K562 (cell line): ENCODE measurements around the gene TTLL9. TPM values are rescaled to one million over a fixed set of nuclear protein-coding genes. Genes with fewer than 3 reads are reported as not detected.
A peak's percentile ranks its signal among the peaks of the same experiment; 100 is the strongest.

ENCODE experiments used
- ATF3 ChIP-seq, 2 experiments: fragments of 450-650 bp in 1 of 2; sonication (generic) in 1 of 2; formaldehyde crosslinking in 1 of 2; IDR thresholded peaks in 1 of 2; conservative IDR thresholded peaks in 1 of 2; 2 replicates each; pipeline versions ENCODE4 v1.6.1 to v1.8.1; 2016 to 2023; ENCODE audit warnings: mild to moderate bottlenecking in 2 of 2, moderate library complexity in 2 of 2, inconsistent platforms in 1 of 2, missing genetic modification reagents in 1 of 2
- CBFA2T3 ChIP-seq: fragments of 450-650 bp; IDR thresholded peaks from 2 replicates; pipeline ENCODE4 v1.6.1; 2017
- MCM5 ChIP-seq: fragments of 450-650 bp; IDR thresholded peaks from 2 replicates; pipeline ENCODE4 v1.6.1; 2016; ENCODE audit warnings: low read depth
- NR2F6 ChIP-seq: fragments of 450-650 bp; formaldehyde crosslinking; IDR thresholded peaks from 2 replicates; pipeline ENCODE4 v1.4.0; 2020; ENCODE audit warnings: mild to moderate bottlenecking
- RAD51 ChIP-seq: fragments of 450-650 bp; IDR thresholded peaks from 2 replicates; pipeline ENCODE4 v1.7.1; 2016; ENCODE audit warnings: low read depth, mild to moderate bottlenecking, borderline replicate concordance
- RBM25 ChIP-seq: fragments of 200-400 bp; formaldehyde crosslinking; IDR thresholded peaks from 2 replicates; pipeline ENCODE4 v1.6.1; 2018; ENCODE audit warnings: low read length, low read depth, moderate library complexity; ENCODE audit not compliant: severe bottlenecking
- TAF9B ChIP-seq: fragments of 450-650 bp; IDR thresholded peaks from 2 replicates; pipeline ENCODE4 v1.6.1; 2018; ENCODE audit warnings: mild to moderate bottlenecking; ENCODE audit not compliant: partially characterized antibody
- TCF15 ChIP-seq: fragments of 250-450 bp; sonication (Bioruptor Pico); IDR thresholded peaks from 2 replicates; pipeline ENCODE4 v1.8.0; 2022; ENCODE audit warnings: moderate library complexity, mild to moderate bottlenecking, inconsistent platforms
- THRA ChIP-seq: fragments of 450-650 bp; IDR thresholded peaks from 2 replicates; pipeline ENCODE4 v1.6.1; 2017; ENCODE audit warnings: mild to moderate bottlenecking, moderate library complexity
- ZBTB40 ChIP-seq, 2 experiments: fragments of 450-650 bp in 1 of 2; sonication (generic) in 1 of 2; formaldehyde crosslinking in 1 of 2; IDR thresholded peaks; 2 replicates each; pipeline versions ENCODE4 v1.7.1 to v1.9.0; 2016 to 2022; ENCODE audit warnings: inconsistent platforms in 1 of 2, mild to moderate bottlenecking in 1 of 2, missing genetic modification reagents in 1 of 2
- ZFP36 ChIP-seq: fragments of 150-350 bp; IDR thresholded peaks from 2 replicates; pipeline ENCODE4 v1.6.1; 2018; ENCODE audit warnings: low read length, low read depth; ENCODE audit not compliant: partially characterized antibody
- ZFP91 ChIP-seq: sonication (generic); formaldehyde crosslinking; IDR thresholded peaks from 2 replicates; pipeline ENCODE4 v1.8.0; 2022; ENCODE audit warnings: mild to moderate bottlenecking, missing genetic modification reagents
- ZNF133 ChIP-seq: fragments of 250-450 bp; sonication (Bioruptor Pico); IDR thresholded peaks from 2 replicates; pipeline ENCODE4 v1.4.0; 2020; ENCODE audit warnings: mild to moderate bottlenecking
- ZNF143 ChIP-seq: sonication (generic); formaldehyde crosslinking; IDR thresholded peaks from 2 replicates; pipeline ENCODE4 v1.9.0; 2022; ENCODE audit warnings: mild to moderate bottlenecking, missing genetic modification reagents
- polyA plus RNA-seq, 8 experiments: library from polyadenylated mRNA; depleted of rRNA in 4 of 8; stranded (reverse) in 5 of 8; unstranded in 3 of 8; fragments of >200 nt; fragmentation: Nextera tagmentation in 2 of 8; fragmentation: Illumina TruSeq in 1 of 8; extraction: Ambion mirVana in 2 of 8; extraction: Trizol in 1 of 8; gene quantifications; 2 replicates each; pipeline versions ENCODE4 v1.2.1 to v1.2.3, GENCODE V29; 2011 to 2014; ENCODE audit warnings: inconsistent platforms in 1 of 8, missing spikeins in 1 of 8
- total RNA-seq, 7 experiments: library from RNA; depleted of rRNA in 6 of 7; stranded (reverse); fragments of >200 nt in 6 of 7; fragmentation: Illumina TruSeq in 2 of 7; extraction: Trizol in 2 of 7; gene quantifications; 2 replicates each; pipeline versions ENCODE4 v1.2.1 to v1.2.3, GENCODE V29; 2011 to 2021; ENCODE audit warnings: low replicate concordance in 1 of 7

The TTLL9 gene
- total and polyA plus RNA-seq, 9 of the 15 experiments (the other 6 are each of a cell fraction or from before 2014, with no cell fraction given), result 0.06 to 0.07 TPM; not detected in 7

GRCh38 chr20:31988430-31989015 lies 118.1 kb downstream of the TTLL9 start (continued):
- TF ChIP-seq ZBTB40 (IDR thresholded peaks at IDR 0.05), result no peak
- TF ChIP-seq ZBTB40 (CRISPR knock-in tag; IDR thresholded peaks at IDR 0.05), result no peak
- TF ChIP-seq CBFA2T3, result no peak
- peak; percentile 74 for TF ChIP-seq ZFP36
- no peak for TF ChIP-seq ZFP91
- no peak for TF ChIP-seq NR2F6 (CRISPR knock-in tag)
- TF ChIP-seq MCM5, result no peak
- TF ChIP-seq TCF15 (CRISPR knock-in tag), result no peak
- TF ChIP-seq ZNF143 (CRISPR knock-in tag), result no peak
- peak; percentile 36 for TF ChIP-seq RBM25
- TF ChIP-seq ZNF133 (CRISPR knock-in tag), result no peak
- peak; percentile 21; the same call in 1 of the 2 replicates for TF ChIP-seq ATF3 (IDR thresholded peaks at IDR 0.05)
- no peak for TF ChIP-seq ATF3 (CRISPR knock-in tag; conservative IDR thresholded peaks at IDR 0.05)
- TF ChIP-seq RAD51, result no peak
- no peak for TF ChIP-seq THRA
- TF ChIP-seq TAF9B, result no peak
